ENCODE measurements around the gene GJA5. TPM values are rescaled to one million over a fixed set of nuclear protein-coding genes. Genes with fewer than 3 reads are reported as not detected.

Gene GJA5
- polyA plus RNA-seq, 2 of the 4 experiments (the other 2 are of a cell fraction) = not detected

DNA sequence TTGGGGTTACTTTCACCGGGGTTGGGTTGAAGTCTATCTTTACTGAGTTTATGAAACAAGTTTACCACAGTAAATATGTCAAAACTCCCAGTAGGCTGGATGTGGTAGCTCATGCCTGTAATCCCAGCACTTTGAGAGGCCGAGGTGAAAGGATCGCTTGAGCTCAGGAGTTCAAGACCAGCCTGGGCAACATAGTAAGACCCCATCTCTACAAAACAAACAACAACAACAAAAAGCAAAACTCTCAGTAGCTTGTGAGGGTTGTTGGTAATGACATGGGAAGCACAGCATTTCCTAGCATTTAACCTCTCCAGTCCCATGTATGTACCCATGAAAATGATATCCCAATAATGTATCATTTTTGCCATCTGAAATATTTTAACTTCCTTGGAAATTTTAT, 34.7 kb downstream of the GJA5 start:
- 16% methylated on average over 3 of the region's 3 CpGs for WGBS (ENCODE audit: missing lambda C conversion rate)
- ChIA-PET CTCF (interaction anchor here (3.0 to 3.9 kb wide), 2 partner anchors 164 to 167 kb away, joined by 12 to 29 read pairs; no protein-coding TSS in a partner anchor), POLR2A (no interaction called here)
- ATAC-seq = no peak
- no peaks in the 10 kb centered on the region for H3K9me3 ChIP-seq
- no peak overlapping the region for H3K4me2 ChIP-seq
- DNase-seq (ENCODE audit: low read depth in 1 of 2, low spot score in 1 of 2) = no peak
- no peak overlapping the region for H3K4me3 ChIP-seq
- no peak overlapping the region for H3K27ac ChIP-seq
- no peaks in the 10 kb centered on the region for H3K4me1 ChIP-seq
- no peak for TF ChIP-seq MAFK (IDR thresholded peaks at IDR 0.05; ENCODE audit: partially characterized antibody)
- no peak for TF ChIP-seq RFX5 (IDR thresholded peaks at IDR 0.05)
- TF ChIP-seq CBX8 (IDR thresholded peaks at IDR 0.05) = no peak
- TF ChIP-seq CEBPB (IDR thresholded peaks at IDR 0.05) = no peak
- no peak for TF ChIP-seq ATOH8 (CRISPR knock-in tag; IDR thresholded peaks at IDR 0.05; ENCODE audit: low read depth)
- TF ChIP-seq, protein P1, sequence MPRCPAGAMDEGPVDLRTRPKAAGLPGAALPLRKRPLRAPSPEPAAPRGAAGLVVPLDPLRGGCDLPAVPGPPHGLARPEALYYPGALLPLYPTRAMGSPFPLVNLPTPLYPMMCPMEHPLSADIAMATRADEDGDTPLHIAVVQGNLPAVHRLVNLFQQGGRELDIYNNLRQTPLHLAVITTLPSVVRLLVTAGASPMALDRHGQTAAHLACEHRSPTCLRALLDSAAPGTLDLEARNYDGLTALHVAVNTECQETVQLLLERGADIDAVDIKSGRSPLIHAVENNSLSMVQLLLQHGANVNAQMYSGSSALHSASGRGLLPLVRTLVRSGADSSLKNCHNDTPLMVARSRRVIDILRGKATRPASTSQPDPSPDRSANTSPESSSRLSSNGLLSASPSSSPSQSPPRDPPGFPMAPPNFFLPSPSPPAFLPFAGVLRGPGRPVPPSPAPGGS (IDR thresholded peaks at IDR 0.05) = no peak
- no peak for TF ChIP-seq FOXS1 (CRISPR knock-in tag; IDR thresholded peaks at IDR 0.05)
- TF ChIP-seq, protein P2, sequence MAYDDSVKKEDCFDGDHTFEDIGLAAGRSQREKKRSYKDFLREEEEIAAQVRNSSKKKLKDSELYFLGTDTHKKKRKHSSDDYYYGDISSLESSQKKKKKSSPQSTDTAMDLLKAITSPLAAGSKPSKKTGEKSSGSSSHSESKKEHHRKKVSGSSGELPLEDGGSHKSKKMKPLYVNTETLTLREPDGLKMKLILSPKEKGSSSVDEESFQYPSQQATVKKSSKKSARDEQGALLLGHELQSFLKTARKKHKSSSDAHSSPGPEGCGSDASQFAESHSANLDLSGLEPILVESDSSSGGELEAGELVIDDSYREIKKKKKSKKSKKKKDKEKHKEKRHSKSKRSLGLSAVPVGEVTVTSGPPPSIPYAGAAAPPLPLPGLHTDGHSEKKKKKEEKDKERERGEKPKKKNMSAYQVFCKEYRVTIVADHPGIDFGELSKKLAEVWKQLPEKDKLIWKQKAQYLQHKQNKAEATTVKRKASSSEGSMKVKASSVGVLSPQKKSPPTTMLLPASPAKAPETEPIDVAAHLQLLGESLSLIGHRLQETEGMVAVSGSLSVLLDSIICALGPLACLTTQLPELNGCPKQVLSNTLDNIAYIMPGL (CRISPR knock-in tag; IDR thresholded peaks at IDR 0.05; ENCODE audit: borderline replicate concordance) = no peak
- TF ChIP-seq, protein P3, sequence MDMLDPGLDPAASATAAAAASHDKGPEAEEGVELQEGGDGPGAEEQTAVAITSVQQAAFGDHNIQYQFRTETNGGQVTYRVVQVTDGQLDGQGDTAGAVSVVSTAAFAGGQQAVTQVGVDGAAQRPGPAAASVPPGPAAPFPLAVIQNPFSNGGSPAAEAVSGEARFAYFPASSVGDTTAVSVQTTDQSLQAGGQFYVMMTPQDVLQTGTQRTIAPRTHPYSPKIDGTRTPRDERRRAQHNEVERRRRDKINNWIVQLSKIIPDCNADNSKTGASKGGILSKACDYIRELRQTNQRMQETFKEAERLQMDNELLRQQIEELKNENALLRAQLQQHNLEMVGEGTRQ (IDR thresholded peaks at IDR 0.05) = no peak
- no peak for FAIRE-seq

- no peak overlapping the region for H3K4me2 ChIP-seq
- DNase-seq (ENCODE audit: low read depth in 1 of 2, low spot score in 1 of 2) (peak; percentile 13 to 45), FAIRE-seq (no peak), ATAC-seq (peak; percentile 87 to 94)
- no peaks in the 10 kb centered on the region for H3K9me3 ChIP-seq
- WGBS (ENCODE audit: missing lambda C conversion rate) = 23% methylated on average over 7 of the region's 7 CpGs
- H3K27ac ChIP-seq = no peak overlapping the region
- ChIA-PET POLR2A (no interaction called here), CTCF (interaction anchor here (0.6 to 3.9 kb wide), 11 partner anchors 13 to 176 kb away, joined by 3 to 29 read pairs (median 3); no protein-coding TSS in a partner anchor)
- no peak overlapping the region for H3K4me3 ChIP-seq
- TF ChIP-seq RCOR1 (IDR thresholded peaks at IDR 0.05; ENCODE audit: low read depth, low read length) (no peak), SMC3 (IDR thresholded peaks at IDR 0.05) (peak; percentile 22; the same call in 1 of the 3 replicates), RAD21 (conservative IDR thresholded peaks at IDR 0.05 in 1 of 2, IDR thresholded peaks at IDR 0.05 in 1 of 2) (peak; percentile 51 to 69)
- TF ChIP-seq, protein P4, sequence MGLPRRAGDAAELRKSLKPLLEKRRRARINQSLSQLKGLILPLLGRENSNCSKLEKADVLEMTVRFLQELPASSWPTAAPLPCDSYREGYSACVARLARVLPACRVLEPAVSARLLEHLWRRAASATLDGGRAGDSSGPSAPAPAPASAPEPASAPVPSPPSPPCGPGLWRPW (IDR thresholded peaks at IDR 0.05) = no peak
- TF ChIP-seq, protein P5, sequence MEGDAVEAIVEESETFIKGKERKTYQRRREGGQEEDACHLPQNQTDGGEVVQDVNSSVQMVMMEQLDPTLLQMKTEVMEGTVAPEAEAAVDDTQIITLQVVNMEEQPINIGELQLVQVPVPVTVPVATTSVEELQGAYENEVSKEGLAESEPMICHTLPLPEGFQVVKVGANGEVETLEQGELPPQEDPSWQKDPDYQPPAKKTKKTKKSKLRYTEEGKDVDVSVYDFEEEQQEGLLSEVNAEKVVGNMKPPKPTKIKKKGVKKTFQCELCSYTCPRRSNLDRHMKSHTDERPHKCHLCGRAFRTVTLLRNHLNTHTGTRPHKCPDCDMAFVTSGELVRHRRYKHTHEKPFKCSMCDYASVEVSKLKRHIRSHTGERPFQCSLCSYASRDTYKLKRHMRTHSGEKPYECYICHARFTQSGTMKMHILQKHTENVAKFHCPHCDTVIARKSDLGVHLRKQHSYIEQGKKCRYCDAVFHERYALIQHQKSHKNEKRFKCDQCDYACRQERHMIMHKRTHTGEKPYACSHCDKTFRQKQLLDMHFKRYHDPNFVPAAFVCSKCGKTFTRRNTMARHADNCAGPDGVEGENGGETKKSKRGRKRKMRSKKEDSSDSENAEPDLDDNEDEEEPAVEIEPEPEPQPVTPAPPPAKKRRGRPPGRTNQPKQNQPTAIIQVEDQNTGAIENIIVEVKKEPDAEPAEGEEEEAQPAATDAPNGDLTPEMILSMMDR (IDR thresholded peaks at IDR 0.05) = peak; percentile 36; the same call in 2 of the 3 replicates
- H3K4me1 ChIP-seq = no peaks in the 10 kb centered on the region
Observed at GRCh38 chr1:147723691-147724323, 36.6 kb downstream of the GJA5 start.

- CTCF ChIA-PET = interaction anchor here (0.8 to 2.4 kb wide), 2 partner anchors 27 to 171 kb away, joined by 5 to 6 read pairs; no protein-coding TSS in a partner anchor
- POLR2A ChIA-PET = no interaction called here
- no peak overlapping the region for H3K4me2 ChIP-seq
Observed at GRCh38 chr1:147722124-147722523, 38.3 kb downstream of the GJA5 start.

More at GRCh38 chr1:147722124-147722523, 38.3 kb downstream of the GJA5 start:
- no peak overlapping the region for H3K4me3 ChIP-seq
- DNase-seq (ENCODE audit: low read depth in 1 of 2, low spot score in 1 of 2) (no peak), FAIRE-seq (no peak), ATAC-seq (no peak)
- no peaks in the 10 kb centered on the region for H3K9me3 ChIP-seq
- H3K27ac ChIP-seq = no peak overlapping the region
- no peaks in the 10 kb centered on the region for H3K4me1 ChIP-seq
- WGBS (ENCODE audit: missing lambda C conversion rate) = 54% methylated on average over 2 of the region's 2 CpGs
- TF ChIP-seq, protein P4 (IDR thresholded peaks at IDR 0.05) = no peak
- TF ChIP-seq PHF8 (IDR thresholded peaks at IDR 0.05; ENCODE audit: borderline replicate concordance, low read depth) = no peak
- no peak for TF ChIP-seq MAX (IDR thresholded peaks at IDR 0.05)
- TF ChIP-seq PBX3 (IDR thresholded peaks at IDR 0.05) = no peak

Data from A549 (cell line).